ENCODE measurements around the gene LRCH2.
"Not testable (repeated sequence)": the region's sequence is repeated elsewhere in the genome, so short reads cannot be mapped to it uniquely, and the experiment has no call there.

LRCH2 gene

DNA sequence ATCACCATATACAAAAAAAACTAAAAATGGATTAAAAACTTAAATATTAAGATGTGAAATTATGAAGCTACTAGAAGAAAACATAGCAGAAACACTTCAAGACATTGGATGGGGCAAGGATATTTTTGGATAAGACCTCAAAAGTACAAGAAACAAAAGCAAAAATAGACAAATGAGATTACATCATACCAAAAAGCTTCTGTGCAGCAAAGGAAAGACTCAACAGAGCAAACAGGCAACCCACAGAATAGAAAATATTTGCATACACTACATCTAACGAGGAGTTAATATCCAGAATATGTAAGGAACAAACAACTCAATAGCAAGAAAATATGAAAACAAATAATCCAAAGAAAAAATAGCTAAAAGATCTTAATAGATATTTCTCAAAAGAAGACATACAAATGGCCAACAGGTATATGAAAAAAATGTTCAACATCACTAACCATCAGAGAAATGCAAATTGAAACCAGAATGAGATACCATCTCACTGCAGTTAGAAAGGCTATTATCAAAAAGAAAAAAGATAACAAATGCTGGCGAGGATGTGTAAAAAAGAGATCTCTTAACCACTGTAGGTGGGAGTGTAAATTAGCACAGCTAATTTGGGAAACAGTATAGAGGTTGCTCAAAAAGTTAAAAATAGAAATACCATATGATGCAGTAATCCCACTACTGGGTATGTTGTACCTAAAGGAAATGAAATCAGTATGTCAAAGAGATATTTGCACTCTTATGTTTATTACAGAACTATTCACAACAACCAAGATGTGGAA lies 17.8 kb upstream of the LRCH2 start:
- no peak overlapping the region for H3K9ac ChIP-seq (ENCODE audit: low read length in 2 of 2)
- H3K27ac ChIP-seq (ENCODE audit: low read length) = no peak overlapping the region
- H3K27me3 ChIP-seq (ENCODE audit: control insufficient read depth in 1 of 2, insufficient read depth in 2 of 2, low read length in 2 of 2) = peaks cover 0 to 4% of the 10 kb centered on the region in 2 donors
- H3K36me3 ChIP-seq (ENCODE audit: control insufficient read depth in 2 of 2, insufficient read depth in 2 of 2, low read length in 2 of 2) = no peaks in the 10 kb centered on the region
- H3K4me1 ChIP-seq (ENCODE audit: control insufficient read depth, insufficient read depth, low read length) = no peaks in the 10 kb centered on the region
- H3K4me3 ChIP-seq (ENCODE audit: low read length in 2 of 2) = no peak overlapping the region
- H3K9me3 ChIP-seq (ENCODE audit: control insufficient read depth in 2 of 2, low read length in 2 of 2) = no peaks in the 10 kb centered on the region

DNA sequence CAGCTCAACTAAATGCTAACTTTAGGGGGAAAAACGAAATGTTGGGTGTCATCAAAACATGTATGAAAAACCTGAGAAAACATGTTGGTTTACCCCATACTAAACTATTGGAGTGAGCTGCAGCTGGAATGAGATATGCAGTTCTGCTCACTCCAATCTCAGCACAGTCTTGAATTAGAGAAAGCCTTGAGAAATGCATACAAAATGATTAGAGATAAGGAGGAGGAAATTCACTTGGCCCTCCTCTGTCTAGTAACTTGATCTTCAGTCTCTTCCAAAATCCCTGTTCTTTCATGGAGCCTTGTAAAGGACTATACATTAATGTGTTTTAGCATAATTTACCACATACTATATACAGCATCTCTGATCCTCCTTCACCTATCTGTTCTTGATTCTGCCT lies 3.2 kb upstream of the LRCH2 start:
- no peak overlapping the region for H3K9ac ChIP-seq (ENCODE audit: low read length in 2 of 2)
- H3K36me3 ChIP-seq (ENCODE audit: control insufficient read depth in 2 of 2, insufficient read depth in 2 of 2, low read length in 2 of 2) = no peaks in the 10 kb centered on the region
- no peaks in the 10 kb centered on the region for H3K9me3 ChIP-seq (ENCODE audit: control insufficient read depth in 2 of 2, low read length in 2 of 2)
- H3K27ac ChIP-seq (ENCODE audit: low read length) = no peak overlapping the region
- no peak overlapping the region for H3K4me3 ChIP-seq (ENCODE audit: low read length in 2 of 2)
- peaks cover 0 to 6% of the 10 kb centered on the region in 2 donors for H3K27me3 ChIP-seq (ENCODE audit: control insufficient read depth in 1 of 2, insufficient read depth in 2 of 2, low read length in 2 of 2)
- H3K4me1 ChIP-seq (ENCODE audit: control insufficient read depth, insufficient read depth, low read length) = no peaks in the 10 kb centered on the region

DNA sequence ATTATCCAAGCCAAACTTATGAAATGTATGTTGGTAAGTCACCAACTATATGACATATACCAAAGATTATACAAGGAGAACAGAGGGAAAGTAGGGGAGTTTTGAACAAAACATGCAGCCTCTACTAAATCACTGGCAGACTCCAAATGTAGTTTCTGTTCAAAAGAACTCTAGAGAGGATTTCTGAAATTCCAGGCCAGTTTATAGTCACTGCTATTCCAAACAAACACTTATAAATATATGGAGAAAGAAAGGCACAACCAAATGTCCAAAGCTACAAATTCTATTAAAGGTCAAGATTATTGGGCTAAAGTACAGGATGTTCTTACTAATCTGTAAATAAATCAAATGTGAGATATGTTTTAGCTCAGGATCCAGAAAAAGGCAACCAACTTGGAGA lies 2.7 kb upstream of the LRCH2 start:
- Histone ChIP-seq H3K27me3 (ENCODE audit: control insufficient read depth in 1 of 2, insufficient read depth in 2 of 2, low read length in 2 of 2) (peaks cover 0 to 6% of the 10 kb centered on the region in 2 donors), H3K4me3 (ENCODE audit: low read length in 2 of 2) (no peak overlapping the region), H3K4me1 (ENCODE audit: control insufficient read depth, insufficient read depth, low read length) (no peaks in the 10 kb centered on the region), H3K9ac (ENCODE audit: low read length in 2 of 2) (no peak overlapping the region), H3K27ac (ENCODE audit: low read length) (no peak overlapping the region), H3K9me3 (ENCODE audit: control insufficient read depth in 2 of 2, low read length in 2 of 2) (no peaks in the 10 kb centered on the region), H3K36me3 (ENCODE audit: control insufficient read depth in 2 of 2, insufficient read depth in 2 of 2, low read length in 2 of 2) (no peaks in the 10 kb centered on the region)

DNA sequence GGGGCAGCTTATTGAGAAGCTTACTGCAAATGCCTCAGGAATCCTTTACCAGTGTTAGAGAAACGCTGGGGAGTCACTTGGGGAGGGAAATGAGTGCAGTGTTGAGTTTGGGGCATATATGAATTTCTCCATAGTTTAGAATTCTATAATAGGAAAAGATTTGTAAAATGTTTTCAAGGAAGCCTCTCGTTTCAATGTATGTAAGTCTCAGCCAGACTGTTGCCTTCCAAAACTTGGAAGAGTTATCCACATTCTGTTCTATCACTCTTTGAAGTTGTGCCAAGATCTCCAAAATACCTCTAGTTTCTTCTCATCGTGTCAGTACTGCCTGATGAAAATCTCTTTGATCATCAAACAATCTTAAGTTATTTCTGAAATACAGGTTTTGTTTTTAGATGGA lies 565 bp upstream of the LRCH2 start:
- Histone ChIP-seq H3K4me3 (ENCODE audit: low read length in 2 of 2) (peak overlapping the region; percentile 71 to 76), H3K9ac (ENCODE audit: low read length in 2 of 2) (no peak overlapping the region), H3K4me1 (ENCODE audit: control insufficient read depth, insufficient read depth, low read length) (no peaks in the 10 kb centered on the region), H3K27ac (ENCODE audit: low read length) (no peak overlapping the region), H3K9me3 (ENCODE audit: control insufficient read depth in 2 of 2, low read length in 2 of 2) (no peaks in the 10 kb centered on the region), H3K27me3 (ENCODE audit: control insufficient read depth in 1 of 2, insufficient read depth in 2 of 2, low read length in 2 of 2) (peaks cover 0 to 5% of the 10 kb centered on the region in 2 donors), H3K36me3 (ENCODE audit: control insufficient read depth in 2 of 2, insufficient read depth in 2 of 2, low read length in 2 of 2) (no peaks in the 10 kb centered on the region)

DNA sequence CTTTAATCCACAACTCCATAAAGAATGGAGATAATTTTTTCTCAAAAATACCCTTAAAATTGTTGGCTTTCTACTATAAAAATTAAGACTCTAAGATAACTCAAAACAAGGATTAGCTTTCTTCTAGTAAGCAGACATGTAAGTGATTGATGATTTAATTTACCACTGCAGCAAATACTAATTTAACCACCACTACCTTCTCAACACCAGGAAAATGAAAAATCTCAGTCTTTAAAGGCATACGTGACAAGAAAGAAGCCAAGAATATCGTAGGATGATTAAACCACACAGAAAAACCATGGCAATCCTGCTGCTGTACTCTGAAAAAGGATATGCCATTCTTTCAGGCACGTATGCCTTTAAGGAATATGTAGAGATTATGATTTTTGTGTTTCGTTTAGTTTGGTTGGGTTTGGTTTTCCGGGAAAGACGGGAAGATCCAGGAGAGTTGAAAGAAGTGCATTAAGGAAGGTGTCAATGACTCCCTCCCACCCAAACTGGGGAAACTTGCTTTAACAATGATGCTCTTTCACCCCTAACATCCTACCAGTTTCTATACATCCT lies 881 bp downstream of the LRCH2 start:
- H3K9ac ChIP-seq (ENCODE audit: low read length in 2 of 2) = peak overlapping the region; percentile 31 to 48
- H3K4me3 ChIP-seq (ENCODE audit: low read length in 2 of 2) = peak overlapping the region; percentile 37 to 76
- H3K9me3 ChIP-seq (ENCODE audit: control insufficient read depth in 2 of 2, low read length in 2 of 2) = no peaks in the 10 kb centered on the region
- H3K4me1 ChIP-seq (ENCODE audit: control insufficient read depth, insufficient read depth, low read length) = no peaks in the 10 kb centered on the region
- no peaks in the 10 kb centered on the region for H3K36me3 ChIP-seq (ENCODE audit: control insufficient read depth in 2 of 2, insufficient read depth in 2 of 2, low read length in 2 of 2)
- H3K27ac ChIP-seq (ENCODE audit: low read length) = no peak overlapping the region
- peaks cover 0 to 3% of the 10 kb centered on the region in 2 donors for H3K27me3 ChIP-seq (ENCODE audit: control insufficient read depth in 1 of 2, insufficient read depth in 2 of 2, low read length in 2 of 2)

DNA sequence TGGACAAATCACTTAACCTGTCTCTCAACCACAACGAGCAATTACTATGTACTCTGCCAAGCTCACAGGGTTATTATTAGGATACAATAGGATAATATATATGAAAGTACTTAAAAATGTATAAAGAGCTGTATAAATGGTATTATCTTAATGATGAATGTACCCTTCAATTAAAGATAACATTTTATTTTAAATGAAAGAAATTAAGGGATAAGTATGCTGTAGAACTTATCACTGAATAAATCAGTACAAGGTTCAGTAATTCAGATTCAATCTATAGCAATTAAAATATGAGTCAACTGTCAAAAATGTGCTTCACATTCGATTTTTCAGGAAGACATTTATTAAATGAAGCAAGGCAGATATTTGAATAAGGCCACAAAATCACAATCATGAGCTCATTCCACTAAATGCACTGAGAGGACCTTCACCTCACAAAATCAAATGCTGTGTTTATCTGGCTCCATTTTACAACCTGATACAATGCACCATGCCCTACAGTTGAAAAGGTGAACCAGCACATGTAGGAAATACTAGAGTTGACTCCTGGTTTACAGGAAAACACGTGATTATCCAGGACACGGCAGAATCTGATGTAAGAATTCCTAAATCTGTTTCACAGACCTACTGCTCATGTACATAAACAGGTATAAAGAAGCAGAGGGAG lies 4.4 kb downstream of the LRCH2 start:
- no peaks in the 10 kb centered on the region for H3K9me3 ChIP-seq (ENCODE audit: control insufficient read depth in 2 of 2, low read length in 2 of 2)
- H3K4me1 ChIP-seq (ENCODE audit: control insufficient read depth, insufficient read depth, low read length) = no peaks in the 10 kb centered on the region
- no peaks in the 10 kb centered on the region for H3K36me3 ChIP-seq (ENCODE audit: control insufficient read depth in 2 of 2, insufficient read depth in 2 of 2, low read length in 2 of 2)
- H3K27ac ChIP-seq (ENCODE audit: low read length) = no peak overlapping the region
- peaks cover 0 to 3% of the 10 kb centered on the region in 2 donors for H3K27me3 ChIP-seq (ENCODE audit: control insufficient read depth in 1 of 2, insufficient read depth in 2 of 2, low read length in 2 of 2)
- H3K9ac ChIP-seq (ENCODE audit: low read length in 2 of 2) = no peak overlapping the region
- no peak overlapping the region for H3K4me3 ChIP-seq (ENCODE audit: low read length in 2 of 2)

DNA sequence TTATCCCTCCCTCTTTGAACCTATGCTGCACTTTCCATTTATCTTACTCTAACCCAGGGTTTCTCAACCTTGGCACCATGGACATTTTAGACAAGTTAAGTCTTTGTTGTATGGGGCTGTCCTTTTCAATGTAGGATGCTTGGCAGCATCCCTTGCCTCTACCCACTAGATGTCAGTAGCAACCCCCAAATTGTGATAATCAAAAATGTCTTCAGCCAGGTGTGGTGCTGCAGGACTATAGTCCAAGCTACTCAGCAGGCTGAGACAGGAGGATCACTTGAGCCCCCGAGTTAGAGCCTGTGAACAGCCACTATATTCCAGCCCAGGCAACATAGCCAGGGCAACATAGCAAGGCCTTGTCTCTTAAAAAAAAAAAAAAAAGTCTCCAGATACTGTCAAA lies 7.0 kb downstream of the LRCH2 start:
- Histone ChIP-seq H3K9me3 (ENCODE audit: control insufficient read depth in 2 of 2, low read length in 2 of 2) (no peaks in the 10 kb centered on the region), H3K36me3 (ENCODE audit: control insufficient read depth in 2 of 2, insufficient read depth in 2 of 2, low read length in 2 of 2) (no peaks in the 10 kb centered on the region), H3K27ac (ENCODE audit: low read length) (no peak overlapping the region), H3K4me1 (ENCODE audit: control insufficient read depth, insufficient read depth, low read length) (no peaks in the 10 kb centered on the region), H3K9ac (ENCODE audit: low read length in 2 of 2) (no peak overlapping the region), H3K4me3 (ENCODE audit: low read length in 2 of 2) (no peak overlapping the region), H3K27me3 (ENCODE audit: control insufficient read depth in 1 of 2, insufficient read depth in 2 of 2, low read length in 2 of 2) (no peaks in the 10 kb centered on the region)

DNA sequence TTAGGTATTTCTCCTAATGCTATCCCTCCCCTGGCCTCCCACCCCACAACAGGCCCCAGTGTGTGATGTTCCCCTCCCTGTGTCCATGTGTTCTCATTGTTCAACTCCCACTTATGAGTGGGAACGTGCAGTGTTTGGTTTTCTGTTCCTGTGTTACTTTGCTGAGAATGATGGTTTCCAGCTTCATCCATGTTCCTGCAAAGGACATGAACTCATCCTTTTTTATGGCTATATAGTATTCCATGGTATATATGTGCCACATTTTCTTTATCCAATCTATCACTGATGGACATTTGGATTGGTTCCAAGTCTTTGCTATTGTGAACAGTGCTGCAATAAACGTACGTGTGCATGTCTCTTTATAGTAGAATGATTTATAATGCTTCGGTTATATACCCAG lies 16.6 kb downstream of the LRCH2 start:
- H3K36me3 ChIP-seq (ENCODE audit: control insufficient read depth in 2 of 2, insufficient read depth in 2 of 2, low read length in 2 of 2); H3K9ac ChIP-seq (ENCODE audit: low read length in 2 of 2); H3K27me3 ChIP-seq (ENCODE audit: control insufficient read depth in 1 of 2, insufficient read depth in 2 of 2, low read length in 2 of 2); H3K4me1 ChIP-seq (ENCODE audit: control insufficient read depth, insufficient read depth, low read length); H3K27ac ChIP-seq (ENCODE audit: low read length); H3K4me3 ChIP-seq (ENCODE audit: low read length in 2 of 2); H3K9me3 ChIP-seq (ENCODE audit: control insufficient read depth in 2 of 2, low read length in 2 of 2): not testable (repeated sequence)

DNA sequence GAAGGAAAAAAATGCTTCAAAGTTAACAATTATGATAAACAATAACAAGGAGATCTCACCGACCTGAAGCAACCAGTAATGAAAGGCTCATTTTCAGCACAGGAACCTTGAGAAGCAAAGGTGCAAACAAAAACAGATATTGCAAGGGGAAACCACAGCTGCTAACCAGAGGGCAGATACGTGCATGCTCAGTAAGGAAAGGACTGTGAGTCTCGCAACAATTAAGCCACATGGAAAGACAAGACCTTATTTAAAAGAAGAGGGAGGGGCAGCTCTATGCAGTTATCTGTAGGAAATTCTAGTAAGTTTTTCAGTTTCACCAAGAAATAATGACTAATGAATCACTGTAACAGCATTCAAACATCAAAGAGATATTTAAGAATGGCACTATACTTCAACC lies 19.3 kb downstream of the LRCH2 start:
- no peak overlapping the region for H3K9ac ChIP-seq (ENCODE audit: low read length in 2 of 2)
- H3K4me3 ChIP-seq (ENCODE audit: low read length in 2 of 2) = no peak overlapping the region
- H3K27me3 ChIP-seq (ENCODE audit: control insufficient read depth in 1 of 2, insufficient read depth in 2 of 2, low read length in 2 of 2) = peaks cover 0 to 2% of the 10 kb centered on the region in 2 donors
- no peaks in the 10 kb centered on the region for H3K4me1 ChIP-seq (ENCODE audit: control insufficient read depth, insufficient read depth, low read length)
- H3K36me3 ChIP-seq (ENCODE audit: control insufficient read depth in 2 of 2, insufficient read depth in 2 of 2, low read length in 2 of 2) = no peaks in the 10 kb centered on the region
- no peaks in the 10 kb centered on the region for H3K9me3 ChIP-seq (ENCODE audit: control insufficient read depth in 2 of 2, low read length in 2 of 2)
- H3K27ac ChIP-seq (ENCODE audit: low read length) = no peak overlapping the region

DNA sequence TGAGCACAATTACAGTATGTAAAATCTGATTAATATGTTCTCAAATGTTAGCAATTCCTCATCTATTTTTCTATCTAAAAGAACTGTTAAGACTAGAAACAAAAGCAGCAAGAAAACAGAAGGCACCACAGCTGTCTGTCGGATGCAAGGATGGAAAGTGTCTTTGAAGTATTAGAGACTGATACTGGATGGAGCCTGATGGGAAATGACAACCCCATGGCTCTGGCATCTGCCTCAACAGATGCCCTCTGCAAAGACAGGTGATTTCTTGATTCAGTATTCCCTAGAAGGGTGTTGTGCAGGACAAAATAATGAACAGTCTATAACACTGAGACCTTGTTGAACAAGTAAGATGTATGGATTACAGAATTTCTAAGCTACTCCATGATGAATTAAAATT lies 19.7 kb downstream of the LRCH2 start:
- Histone ChIP-seq H3K4me3 (ENCODE audit: low read length in 2 of 2) (no peak overlapping the region), H3K27ac (ENCODE audit: low read length) (no peak overlapping the region), H3K27me3 (ENCODE audit: control insufficient read depth in 1 of 2, insufficient read depth in 2 of 2, low read length in 2 of 2) (peaks cover 0 to 2% of the 10 kb centered on the region in 2 donors), H3K4me1 (ENCODE audit: control insufficient read depth, insufficient read depth, low read length) (no peaks in the 10 kb centered on the region), H3K36me3 (ENCODE audit: control insufficient read depth in 2 of 2, insufficient read depth in 2 of 2, low read length in 2 of 2) (no peaks in the 10 kb centered on the region), H3K9me3 (ENCODE audit: control insufficient read depth in 2 of 2, low read length in 2 of 2) (no peaks in the 10 kb centered on the region), H3K9ac (ENCODE audit: low read length in 2 of 2) (no peak overlapping the region)

DNA sequence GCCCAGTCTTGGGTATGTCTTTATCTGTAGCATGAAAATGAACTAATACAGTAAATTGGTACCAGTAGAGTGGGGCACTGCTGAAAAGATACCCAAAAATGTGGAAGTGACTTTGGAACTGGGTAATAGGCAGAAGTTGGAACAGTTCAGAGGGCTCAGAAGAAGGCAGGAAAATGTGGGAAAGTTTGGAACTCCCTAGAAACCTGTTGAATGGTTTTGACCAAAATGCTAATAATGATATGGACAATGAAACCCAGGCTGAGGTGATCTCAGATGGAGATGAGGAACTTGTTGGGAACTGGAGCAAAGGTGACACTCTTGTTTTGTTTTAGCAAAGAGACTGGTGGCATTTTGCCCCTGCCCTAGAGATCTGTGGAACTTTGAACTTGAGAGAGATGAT lies 24.3 kb downstream of the LRCH2 start:
- H3K9ac ChIP-seq (ENCODE audit: low read length in 2 of 2); H3K9me3 ChIP-seq (ENCODE audit: control insufficient read depth in 2 of 2, low read length in 2 of 2); H3K27me3 ChIP-seq (ENCODE audit: control insufficient read depth in 1 of 2, insufficient read depth in 2 of 2, low read length in 2 of 2); H3K4me3 ChIP-seq (ENCODE audit: low read length in 2 of 2); H3K36me3 ChIP-seq (ENCODE audit: control insufficient read depth in 2 of 2, insufficient read depth in 2 of 2, low read length in 2 of 2); H3K27ac ChIP-seq (ENCODE audit: low read length); H3K4me1 ChIP-seq (ENCODE audit: control insufficient read depth, insufficient read depth, low read length): not testable (repeated sequence)
